PC-3 (cell line): ENCODE measurements around the gene LRRC74A. TPM values are rescaled to one million over a fixed set of nuclear protein-coding genes. Genes with fewer than 3 reads are reported as not detected.

Source experiments
- ATAC-seq: fragments of 200-7000 bp; cut with Tn5 transposase; 2 replicates; pipeline ENCODE4 v1.9.1; 2020; ENCODE audit warnings: mild to moderate bottlenecking, moderate library complexity
- BruUV-seq: library from RNA; stranded (reverse); fragments of 400-500 nt; replicated peaks from 2 replicates; lab custom pipeline; 2021; lab: Mats Ljungman, UMichigan
- CTCF ChIA-PET: fragments of 300-600 bp; sonication (Branson Sonifier 250); formaldehyde crosslinking; loops from one replicate; lab custom pipeline; 2022; ENCODE audit warnings: antibody characterized with exemption; lab: Charles Lee
- POLR2A ChIA-PET: fragments of 300-600 bp; sonication (Branson Sonifier 250); formaldehyde crosslinking; loops from one replicate; lab custom pipeline; 2022; ENCODE audit warnings: antibody characterized with exemption; ENCODE audit not compliant: unreplicated experiment; lab: Charles Lee
- DNase-seq: peaks from one replicate; pipeline ENCODE4 v3.0.0-alpha.2; 2015
- H2AFZ ChIP-seq: fragments of 300-600 bp; sonication (generic); 2 replicates; pipeline ENCODE4 v1.6.0; 2016; ENCODE audit warnings: antibody characterized with exemption, low read length
- H3F3A ChIP-seq: fragments of 300-600 bp; sonication (generic); one replicate; pipeline ENCODE4 v1.6.0; 2017; ENCODE audit warnings: antibody characterized with exemption, low read length, control low read depth, mild to moderate bottlenecking; ENCODE audit not compliant: unreplicated experiment
- H3K27ac ChIP-seq: fragments of 300-600 bp; sonication (generic); 2 replicates; pipeline ENCODE4 v1.5.1; 2016; ENCODE audit warnings: mild to moderate bottlenecking, low read length
- H3K27me3 ChIP-seq: fragments of 300-600 bp; sonication (generic); 2 replicates; pipeline ENCODE4 v1.6.1; 2016; ENCODE audit warnings: low read length, mixed read lengths
- H3K36me3 ChIP-seq: fragments of 300-600 bp; sonication (generic); 2 replicates; pipeline ENCODE4 v1.6.1; 2016; ENCODE audit warnings: low read depth, mixed run types, low read length, mixed read lengths
- H3K4me1 ChIP-seq: fragments of 300-600 bp; sonication (generic); 2 replicates; pipeline ENCODE4 v1.5.1; 2016; ENCODE audit warnings: low read length; ENCODE audit not compliant: insufficient read depth
- H3K4me2 ChIP-seq: fragments of 300-600 bp; sonication (generic); 2 replicates; pipeline ENCODE4 v1.6.0; 2016; ENCODE audit warnings: low read length
- H3K4me3 ChIP-seq: fragments of 300-600 bp; sonication (generic); 2 replicates; pipeline ENCODE4 v1.5.1; 2016; ENCODE audit warnings: mild to moderate bottlenecking, low read length, mixed read lengths
- H3K79me2 ChIP-seq: fragments of 300-600 bp; sonication (generic); 2 replicates; pipeline ENCODE4 v1.6.1; 2017; ENCODE audit warnings: low read length, mixed read lengths
- H3K9ac ChIP-seq: fragments of 300-600 bp; sonication (generic); 2 replicates; pipeline ENCODE4 v1.6.0; 2016; ENCODE audit warnings: mild to moderate bottlenecking, low read length
- H3K9me2 ChIP-seq: fragments of 300-600 bp; sonication (generic); replicated peaks from 2 replicates; pipeline ENCODE4 v1.6.1; 2016; ENCODE audit warnings: mixed run types, low read length, mixed read lengths
- H3K9me3 ChIP-seq: fragments of 300-600 bp; sonication (generic); 2 replicates; pipeline ENCODE4 v1.6.1; 2016; ENCODE audit warnings: low read length, mixed read lengths
- H4K20me1 ChIP-seq: fragments of 300-600 bp; sonication (generic); 2 replicates; pipeline ENCODE4 v1.6.1; 2016; ENCODE audit warnings: low read length, mixed read lengths
- EZH2 ChIP-seq: fragments of 300-600 bp; sonication (generic); IDR thresholded peaks from one replicate; pipeline ENCODE4 v1.6.1; 2017; ENCODE audit warnings: antibody characterized with exemption, mild to moderate bottlenecking, low read length; ENCODE audit not compliant: unreplicated experiment
- EZH2phosphoT487 ChIP-seq: fragments of 300-600 bp; sonication (generic); IDR thresholded peaks from 2 replicates; pipeline ENCODE4 v1.6.1; 2018; ENCODE audit warnings: mild to moderate bottlenecking, antibody characterized with exemption, low read length, borderline replicate concordance
- intact Hi-C: fragments of 100-400 bp; cut with micrococcal nuclease; formaldehyde crosslinking; loops from 2 replicates; pipeline ENCODE4 v1.9.0; 2023
- total RNA-seq: library from RNA; depleted of rRNA; stranded (reverse); fragments of >200 nt; gene quantifications from 2 replicates; pipeline ENCODE4 v1.2.3, GENCODE V29; 2014
- TF ChIP-seq, protein P1 (sequence below): fragments of 300-600 bp; sonication (generic); conservative IDR thresholded peaks from 2 replicates; pipeline ENCODE4 v1.5.1; 2017; ENCODE audit warnings: antibody characterized with exemption, low read depth, mild to moderate bottlenecking, low read length

Gene LRRC74A
- total RNA-seq, 1 experiment from 2014 or later, result not detected

DNA sequence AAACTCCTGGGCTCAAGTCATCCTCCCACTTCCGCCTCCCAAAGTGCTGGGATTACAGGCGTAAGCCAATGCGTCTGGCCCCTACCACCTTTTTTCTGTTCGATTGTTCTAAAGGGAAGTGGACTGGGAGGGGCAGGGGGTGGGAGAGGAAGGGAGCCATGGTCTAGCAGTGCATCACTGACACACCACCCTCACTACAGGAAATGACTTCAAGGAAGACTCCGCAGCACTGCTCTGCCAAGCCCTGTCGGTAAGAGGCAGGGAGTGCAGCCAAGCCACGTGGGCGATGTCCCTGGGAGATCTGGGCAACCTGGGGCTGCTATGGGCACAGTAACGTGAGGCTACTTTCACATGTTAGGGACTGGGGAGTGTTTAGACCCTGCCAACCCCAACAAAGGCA, 18.0 kb downstream of the LRRC74A start:
- Histone ChIP-seq H3K4me1 (no peaks in the 10 kb centered on the region), H4K20me1 (no peaks in the 10 kb centered on the region), H3K27me3 (peaks cover 12% of the 10 kb centered on the region), H3K9ac (no peak overlapping the region), H3K4me2 (no peak overlapping the region), H3K27ac (no peak overlapping the region), H3K9me3 (no peaks in the 10 kb centered on the region), H3K4me3 (no peak overlapping the region), H2AFZ (peak overlapping the region; percentile 32; the same call in 1 of the 2 replicates), H3F3A (no peaks in the 10 kb centered on the region), H3K9me2 (no peaks in the 10 kb centered on the region), H3K36me3 (no peaks in the 10 kb centered on the region), H3K79me2 (no peaks in the 10 kb centered on the region)
- intact Hi-C loops, result no loop called here
- POLR2A ChIA-PET, result no interaction called here
- no peak for TF ChIP-seq EZH2
- TF ChIP-seq EZH2phosphoT487, result no peak
- TF ChIP-seq, protein P1, sequence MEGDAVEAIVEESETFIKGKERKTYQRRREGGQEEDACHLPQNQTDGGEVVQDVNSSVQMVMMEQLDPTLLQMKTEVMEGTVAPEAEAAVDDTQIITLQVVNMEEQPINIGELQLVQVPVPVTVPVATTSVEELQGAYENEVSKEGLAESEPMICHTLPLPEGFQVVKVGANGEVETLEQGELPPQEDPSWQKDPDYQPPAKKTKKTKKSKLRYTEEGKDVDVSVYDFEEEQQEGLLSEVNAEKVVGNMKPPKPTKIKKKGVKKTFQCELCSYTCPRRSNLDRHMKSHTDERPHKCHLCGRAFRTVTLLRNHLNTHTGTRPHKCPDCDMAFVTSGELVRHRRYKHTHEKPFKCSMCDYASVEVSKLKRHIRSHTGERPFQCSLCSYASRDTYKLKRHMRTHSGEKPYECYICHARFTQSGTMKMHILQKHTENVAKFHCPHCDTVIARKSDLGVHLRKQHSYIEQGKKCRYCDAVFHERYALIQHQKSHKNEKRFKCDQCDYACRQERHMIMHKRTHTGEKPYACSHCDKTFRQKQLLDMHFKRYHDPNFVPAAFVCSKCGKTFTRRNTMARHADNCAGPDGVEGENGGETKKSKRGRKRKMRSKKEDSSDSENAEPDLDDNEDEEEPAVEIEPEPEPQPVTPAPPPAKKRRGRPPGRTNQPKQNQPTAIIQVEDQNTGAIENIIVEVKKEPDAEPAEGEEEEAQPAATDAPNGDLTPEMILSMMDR, result no peak
- DNase-seq, result peak; percentile 33
- BruUV-seq, result no TSS peak
- peak; percentile 48; the same call in 1 of the 2 replicates for ATAC-seq
- CTCF ChIA-PET, result no interaction called here

DNA sequence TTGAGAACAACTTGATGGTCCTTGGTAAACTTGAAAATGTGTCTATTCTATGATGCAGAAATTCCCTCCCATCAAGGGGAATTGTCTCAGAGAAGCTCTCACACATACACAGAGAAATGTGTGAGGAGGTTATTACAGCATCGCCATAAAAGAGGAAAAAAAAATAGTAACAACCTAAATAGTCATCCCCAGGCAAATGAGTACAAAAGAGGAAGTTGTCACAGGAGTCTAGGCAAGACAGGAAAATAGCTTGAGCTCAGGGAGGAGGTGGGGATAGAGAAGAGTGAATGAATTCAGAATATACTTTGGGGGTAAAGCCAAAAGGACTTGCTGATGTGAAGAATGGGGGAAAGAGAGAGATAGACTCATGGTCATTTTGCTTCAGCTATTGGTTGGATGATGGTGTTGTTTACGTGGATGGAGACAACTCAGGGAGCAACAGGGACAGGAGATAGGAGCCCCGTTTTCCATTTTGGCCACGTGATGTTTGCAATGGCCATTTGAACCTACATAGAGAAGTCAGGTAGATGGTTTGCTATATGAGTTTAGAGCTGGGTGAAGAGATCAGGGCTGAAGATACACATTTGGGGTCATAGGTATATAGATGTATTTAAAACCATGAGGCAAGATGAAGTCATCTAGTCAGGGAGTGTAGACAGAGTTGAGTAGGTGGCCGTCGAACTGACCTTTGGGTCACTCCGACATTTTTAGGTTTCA, 20.3 kb downstream of the LRRC74A start:
- H3K9me3 ChIP-seq, result no peaks in the 10 kb centered on the region
- intact Hi-C loops, result no loop called here

More for the DNA sequence above, 20.3 kb downstream of the LRRC74A start:
- ATAC-seq (no peak), DNase-seq (no peak)
- H3K27ac ChIP-seq, result no peak overlapping the region
- no peaks in the 10 kb centered on the region for H3K36me3 ChIP-seq
- peaks cover 4% of the 10 kb centered on the region; the same call in 1 of the 2 replicates for H3K27me3 ChIP-seq
- H3K9me2 ChIP-seq, result no peaks in the 10 kb centered on the region
- CTCF ChIA-PET, result no interaction called here
- no peaks in the 10 kb centered on the region for H3K4me1 ChIP-seq
- no TSS peak for BruUV-seq
- TF ChIP-seq EZH2phosphoT487 (no peak), EZH2 (no peak)
- TF ChIP-seq, protein P1, result no peak
- H3K9ac ChIP-seq, result no peak overlapping the region
- no peaks in the 10 kb centered on the region for H3F3A ChIP-seq
- no peaks in the 10 kb centered on the region for H4K20me1 ChIP-seq
- POLR2A ChIA-PET, result no interaction called here
- H2AFZ ChIP-seq, result no peak overlapping the region
- no peaks in the 10 kb centered on the region for H3K79me2 ChIP-seq
- no peak overlapping the region for H3K4me3 ChIP-seq
- H3K4me2 ChIP-seq, result no peak overlapping the region
